8988T (cell line): ENCODE measurements around the gene GATB.

ENCODE experiments used
- DNase-seq: peaks from one replicate; pipeline ENCODE4 v3.0.0; 2011

The GATB gene

DNA sequence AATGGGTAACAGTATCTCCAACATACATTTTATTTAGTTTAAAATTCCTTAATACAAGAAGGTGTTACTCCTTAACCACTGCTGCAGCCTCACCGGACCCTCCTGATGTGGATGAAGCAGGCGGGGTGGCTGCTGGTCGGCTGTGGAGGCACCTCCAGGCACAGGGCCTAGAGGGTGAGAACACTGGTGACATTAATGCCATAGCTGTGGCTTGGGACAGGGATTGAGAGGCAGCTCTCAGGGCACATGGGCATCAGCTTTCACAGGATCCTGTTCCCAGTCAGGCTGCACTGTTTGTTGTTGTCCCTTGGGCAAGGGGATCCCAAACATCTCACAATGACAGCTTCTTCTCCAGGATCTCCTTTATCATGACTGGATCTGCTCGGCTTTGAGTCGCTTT is 90.0 kb downstream of the GATB start:
- no peak for DNase-seq

DNA sequence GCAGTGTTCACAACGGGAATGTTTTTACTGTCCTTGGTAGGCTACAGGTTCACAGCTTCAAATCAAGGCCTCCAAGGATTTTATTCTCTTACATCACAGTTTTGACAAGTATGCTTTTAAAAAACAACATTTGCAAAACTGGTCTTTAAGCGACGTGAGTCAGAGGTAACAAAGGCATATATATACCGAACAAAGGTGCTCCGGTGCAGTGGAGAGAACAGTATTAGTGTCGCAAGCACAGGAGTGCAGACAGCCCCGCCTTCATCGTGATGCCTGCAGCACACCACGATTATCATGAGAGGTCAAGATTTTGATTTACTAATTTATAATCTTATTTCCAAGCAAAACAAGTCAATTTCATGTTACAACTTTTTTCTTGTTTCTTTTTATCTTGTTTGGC is 90.8 kb downstream of the GATB start:
- DNase-seq = no peak

DNA sequence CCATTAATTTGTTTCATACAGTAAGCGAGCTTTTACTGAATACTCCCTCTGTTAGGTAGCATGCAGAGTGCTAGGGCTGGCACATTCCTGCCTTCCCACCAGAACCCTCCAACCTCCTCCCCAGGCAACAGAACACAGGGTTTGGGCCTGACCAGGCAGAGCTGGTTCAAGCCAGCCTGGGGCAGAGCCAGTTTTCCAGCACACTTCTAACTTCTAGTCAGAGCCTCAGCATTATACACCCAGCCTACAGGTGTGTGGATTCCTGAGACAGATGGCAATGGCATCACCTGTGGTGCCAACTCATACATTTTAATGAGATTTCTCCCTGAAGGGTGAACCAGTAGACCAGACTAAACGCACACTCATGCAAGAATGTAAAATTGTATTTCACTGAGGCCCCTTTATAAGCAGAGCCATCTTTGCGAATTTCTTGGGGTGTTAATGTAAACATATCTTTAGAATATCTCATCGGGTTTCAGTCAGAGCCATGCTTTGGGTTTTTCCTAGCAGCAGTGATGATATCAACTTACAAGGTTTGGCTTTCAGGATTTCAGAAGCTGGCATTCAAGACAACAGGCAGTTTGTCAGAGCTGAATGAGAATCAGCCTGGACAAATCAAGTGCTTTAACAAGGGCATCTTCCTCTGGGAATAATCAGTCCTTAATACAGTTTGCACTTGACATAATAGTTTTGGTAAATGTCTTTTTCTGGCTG is 92.0 kb downstream of the GATB start:
- no peak for DNase-seq

DNA sequence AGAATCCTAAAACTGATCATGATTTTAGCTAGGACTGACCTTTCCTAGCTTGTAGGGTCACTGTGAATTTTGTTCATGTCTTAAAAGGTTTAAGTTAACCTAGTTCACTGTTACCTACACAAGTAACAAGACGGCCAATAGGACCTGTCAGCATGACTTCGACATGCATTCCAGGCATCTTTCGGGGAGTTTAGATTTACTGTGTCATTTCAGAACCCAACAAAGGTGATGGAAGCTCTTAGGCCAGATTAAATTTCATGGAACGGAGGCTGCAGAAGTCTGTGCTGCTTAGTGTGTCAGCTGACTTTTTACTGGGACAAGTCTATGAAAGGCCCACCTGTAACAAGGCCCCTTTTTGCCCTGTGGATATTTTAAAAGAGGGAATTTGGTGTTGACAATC is 93.1 kb downstream of the GATB start:
- no peak for DNase-seq

DNA sequence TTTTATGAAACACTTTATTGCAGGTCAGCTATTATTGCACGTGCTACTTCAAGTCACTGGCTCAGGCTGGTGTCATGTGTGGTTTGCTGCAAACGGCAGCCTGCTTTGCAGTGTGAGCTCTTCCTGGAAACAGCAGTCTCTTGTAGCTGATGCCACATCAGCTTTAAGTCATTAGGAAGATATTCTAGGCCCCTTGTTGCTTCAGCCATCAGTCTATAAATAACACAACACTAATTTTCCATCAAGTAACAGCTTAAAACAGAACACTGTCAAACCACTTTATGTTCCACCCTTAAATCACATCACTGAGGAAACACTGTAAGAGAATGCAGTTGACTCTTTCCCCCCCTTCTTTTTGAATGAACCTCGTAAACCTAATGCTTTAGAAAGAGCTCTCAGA is 93.8 kb downstream of the GATB start:
- DNase-seq = no peak

DNA sequence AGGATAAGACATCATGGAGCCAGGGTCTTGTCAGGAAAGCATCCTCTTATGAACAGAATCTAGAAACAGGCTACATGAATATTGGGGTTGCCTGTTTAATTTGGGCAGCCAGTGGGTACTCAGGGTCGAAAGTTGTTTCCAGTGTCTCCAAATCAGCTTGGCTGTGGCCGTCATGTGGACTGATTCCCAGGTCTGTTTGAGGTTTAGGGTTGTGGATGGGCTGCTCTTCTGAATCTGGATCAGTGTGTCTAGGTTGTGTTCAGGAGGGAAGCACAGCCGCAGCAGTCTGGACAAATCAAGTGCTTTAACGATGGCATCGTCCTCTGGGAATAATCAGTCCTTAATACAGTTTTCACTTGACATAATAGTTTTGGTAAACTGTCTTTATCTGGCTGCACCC is 94.3 kb downstream of the GATB start:
- no peak for DNase-seq

DNA sequence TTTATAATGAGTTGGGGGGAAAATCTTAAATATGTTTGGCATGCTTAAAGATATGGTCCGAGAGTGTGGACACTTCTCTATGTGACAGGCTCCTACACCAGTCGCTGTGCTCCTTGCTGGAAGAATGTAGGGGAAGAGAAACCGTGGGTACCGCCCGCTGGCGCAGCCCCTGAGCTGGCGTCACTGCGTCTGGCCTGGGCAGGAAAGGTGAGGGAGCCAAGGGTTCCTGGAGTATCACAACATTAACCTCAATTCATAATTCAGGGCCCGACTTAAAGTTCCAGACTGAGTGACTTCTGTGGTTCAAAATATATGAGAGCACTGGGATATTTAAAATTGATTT is 95.1 kb downstream of the GATB start:
- no peak for DNase-seq

DNA sequence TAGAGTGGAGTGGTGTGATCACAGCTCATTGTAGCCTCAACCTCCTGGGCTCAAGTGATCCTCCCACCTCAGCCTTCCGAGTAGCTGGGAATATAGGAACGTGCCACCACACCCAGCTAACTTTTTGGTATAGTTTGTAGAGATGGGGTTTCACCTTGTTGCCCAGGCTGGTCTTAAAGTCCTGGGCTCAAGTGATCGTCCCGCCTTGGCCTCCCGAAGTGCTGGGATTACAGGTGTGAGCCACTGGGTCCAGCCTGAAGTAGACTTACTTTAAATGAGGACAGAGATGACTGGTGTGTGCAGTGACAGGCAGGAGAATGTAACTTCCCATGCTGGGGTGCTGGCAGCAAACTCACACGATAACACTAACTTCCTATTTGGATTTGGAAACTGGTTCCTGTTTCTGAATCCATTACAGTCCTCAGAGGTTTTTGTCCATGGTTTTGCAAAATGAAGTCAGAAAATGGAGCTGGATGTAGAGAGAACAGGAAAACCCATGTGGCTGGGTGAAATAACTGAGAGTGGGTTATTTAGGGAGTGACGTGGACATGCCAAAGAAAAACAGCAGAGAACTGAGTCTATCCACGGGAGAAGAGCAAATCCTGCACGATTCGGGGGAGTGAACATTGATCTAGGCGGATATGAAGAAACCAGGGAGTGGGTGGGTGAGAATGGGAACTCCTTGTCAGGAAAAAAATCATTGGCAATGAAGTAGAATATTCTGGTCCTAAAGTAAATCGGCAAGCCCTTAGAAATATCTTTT is 95.6 kb downstream of the GATB start:
- DNase-seq = no peak

DNA sequence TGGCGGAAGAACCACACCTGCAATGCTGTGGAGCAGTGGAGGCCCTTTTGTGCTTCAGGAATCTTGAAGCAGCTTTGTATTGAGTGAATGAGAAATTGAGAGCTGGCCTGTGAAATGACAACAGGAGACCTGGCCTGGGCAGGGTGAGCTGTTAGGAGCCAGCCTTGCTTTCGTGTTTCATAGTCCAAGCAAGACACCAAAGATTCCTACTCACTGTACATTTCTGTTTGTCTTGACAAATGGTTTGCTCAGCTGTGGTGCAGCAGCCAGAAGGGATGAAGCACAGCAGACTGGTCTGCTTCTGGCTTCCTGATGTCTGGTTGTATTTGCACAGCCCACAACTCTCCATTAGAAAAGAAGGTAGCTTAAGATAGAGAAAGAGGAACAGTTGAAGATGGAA is 96.5 kb downstream of the GATB start:
- DNase-seq = no peak

DNA sequence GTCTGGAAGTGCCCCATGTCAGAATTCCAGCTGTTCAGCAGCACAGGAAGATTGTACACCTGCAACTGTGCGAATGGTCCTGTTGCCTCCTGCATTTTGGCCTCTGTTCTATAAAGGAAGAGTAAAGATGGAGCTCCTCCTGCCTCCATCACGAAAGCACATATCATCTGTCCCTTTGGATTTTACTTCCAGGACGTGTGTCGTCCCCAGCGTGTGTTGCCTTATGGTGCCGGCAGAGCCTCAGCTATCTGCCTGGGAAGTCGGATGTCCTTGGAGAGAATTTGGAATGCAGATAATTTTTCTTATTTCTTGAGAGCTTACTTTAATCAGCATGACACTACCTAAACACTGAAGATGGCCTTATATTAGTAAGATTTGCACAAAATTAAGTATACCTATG is 97.7 kb downstream of the GATB start:
- no peak for DNase-seq

DNA sequence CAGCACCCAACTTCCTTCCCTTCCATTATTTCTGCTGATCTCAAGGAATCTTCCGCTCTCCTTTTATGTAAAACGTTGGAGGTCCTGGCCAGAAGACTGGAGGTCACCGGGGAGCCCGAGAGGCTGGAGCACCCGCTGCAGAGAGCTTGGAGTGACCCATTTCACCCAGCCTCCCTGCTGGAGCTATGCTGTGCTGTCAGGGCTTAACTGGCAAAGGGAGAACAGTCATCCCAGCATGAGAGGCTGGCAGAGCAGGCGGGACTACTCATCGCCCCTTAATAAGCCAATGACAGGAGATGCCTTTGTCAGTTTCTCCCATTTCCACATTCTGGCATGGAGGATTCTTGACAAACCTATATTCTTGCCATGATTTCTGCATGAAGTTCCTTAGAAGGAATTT is 98.9 kb downstream of the GATB start:
- DNase-seq = no peak

DNA sequence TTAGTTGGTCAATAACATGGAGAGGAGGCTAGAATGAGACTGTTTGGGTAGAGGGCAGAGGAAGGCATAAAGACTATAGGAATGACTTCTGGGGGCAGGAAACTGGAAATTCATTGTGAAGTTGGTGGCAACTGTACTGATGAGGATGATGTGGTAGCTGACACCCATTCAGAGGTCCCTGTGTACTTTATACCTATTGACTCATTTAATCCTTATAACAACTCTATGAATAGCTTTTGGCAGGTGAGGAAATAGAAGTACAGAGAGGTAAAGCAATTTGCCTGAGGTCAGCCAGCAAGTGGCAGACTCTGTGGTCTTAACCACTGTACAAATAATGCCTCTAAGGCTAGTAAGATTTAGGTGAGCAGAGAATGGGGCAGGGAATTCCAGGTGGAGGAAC is 100.1 kb downstream of the GATB start:
- DNase-seq = no peak

DNA sequence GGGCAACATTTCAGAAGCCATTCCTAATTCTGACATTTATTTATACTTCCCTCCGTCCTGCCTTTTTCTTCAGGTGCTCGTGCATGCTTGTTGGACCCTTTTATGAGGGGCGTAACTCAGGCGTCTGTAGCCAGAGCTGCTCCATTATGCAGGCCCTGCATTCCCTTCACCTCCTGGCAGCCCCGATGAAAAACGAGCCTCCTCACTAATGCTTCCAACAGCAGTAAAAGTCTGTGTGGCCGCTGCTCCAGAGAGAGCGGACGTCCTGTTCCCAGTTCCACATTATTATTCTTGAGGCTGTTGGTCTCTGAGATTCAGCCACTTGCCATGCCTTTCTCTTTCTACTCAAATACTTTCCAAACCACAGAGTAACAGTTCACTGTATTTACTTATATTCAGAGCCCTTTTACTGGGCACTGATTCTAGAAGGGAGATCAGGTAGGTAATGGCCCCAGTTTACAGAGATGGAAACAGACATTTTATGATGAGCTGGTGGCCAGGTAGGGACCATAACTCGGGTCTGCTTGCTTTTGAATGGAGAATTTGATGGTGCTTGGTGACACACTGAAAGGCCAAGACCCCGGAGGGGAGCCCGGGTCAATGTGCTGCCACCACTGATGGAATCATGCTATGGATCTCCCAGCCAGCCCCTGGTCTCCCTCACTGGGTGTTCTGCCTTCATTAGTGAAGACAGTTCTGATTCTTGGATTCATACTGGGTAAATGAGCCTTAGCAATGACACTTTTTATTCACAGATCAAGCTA is 101.0 kb downstream of the GATB start:
- DNase-seq = no peak

DNA sequence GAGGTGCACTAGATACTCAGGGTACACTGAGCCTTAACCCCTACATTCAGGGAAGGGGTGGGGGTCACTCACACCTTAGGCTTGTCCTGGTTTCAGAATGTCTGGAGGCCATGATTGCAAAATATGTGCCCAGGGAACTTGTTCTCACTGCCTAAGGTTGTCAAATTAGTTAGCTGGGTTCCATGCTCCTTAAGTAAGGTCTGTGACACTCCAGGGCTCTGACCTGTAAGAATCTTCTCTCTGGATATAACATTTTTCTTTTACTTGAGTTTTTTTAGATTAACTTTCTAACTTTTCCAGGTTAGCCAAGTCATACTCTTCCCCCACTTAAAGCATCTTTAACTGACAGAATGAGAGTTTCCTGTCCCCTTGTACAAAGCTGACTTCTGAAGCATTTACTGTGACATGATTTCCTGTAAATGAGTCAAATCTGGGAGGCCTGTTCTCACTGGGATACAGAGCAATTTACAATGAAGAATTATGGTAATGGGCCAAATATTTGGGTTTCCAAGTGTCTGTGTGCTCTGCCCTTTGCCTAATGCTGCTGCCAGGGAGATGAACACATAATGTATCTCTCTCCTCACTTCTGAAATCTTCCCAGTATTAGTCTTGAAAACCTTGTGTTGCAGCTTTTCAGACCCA is 101.7 kb downstream of the GATB start:
- DNase-seq = no peak

DNA sequence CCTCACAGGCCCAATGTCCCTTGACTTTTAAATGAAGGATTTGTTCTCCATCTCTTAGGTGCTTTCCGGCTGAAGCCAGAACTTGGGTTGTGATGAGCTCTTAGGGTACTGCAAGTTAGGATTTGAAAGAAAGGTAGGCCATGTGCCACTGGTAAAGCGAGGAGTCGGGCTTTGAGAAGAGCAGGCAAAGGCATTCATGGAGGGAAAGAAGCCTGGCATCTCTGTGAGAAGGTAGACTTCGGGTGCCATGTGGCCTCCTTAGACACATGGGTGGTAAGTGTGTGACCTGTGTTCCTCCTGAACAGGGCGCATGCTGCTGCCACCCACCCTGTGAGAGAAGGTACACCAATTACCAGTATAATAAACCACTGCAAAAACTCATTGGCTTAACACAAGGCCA is 102.9 kb downstream of the GATB start:
- no peak for DNase-seq

DNA sequence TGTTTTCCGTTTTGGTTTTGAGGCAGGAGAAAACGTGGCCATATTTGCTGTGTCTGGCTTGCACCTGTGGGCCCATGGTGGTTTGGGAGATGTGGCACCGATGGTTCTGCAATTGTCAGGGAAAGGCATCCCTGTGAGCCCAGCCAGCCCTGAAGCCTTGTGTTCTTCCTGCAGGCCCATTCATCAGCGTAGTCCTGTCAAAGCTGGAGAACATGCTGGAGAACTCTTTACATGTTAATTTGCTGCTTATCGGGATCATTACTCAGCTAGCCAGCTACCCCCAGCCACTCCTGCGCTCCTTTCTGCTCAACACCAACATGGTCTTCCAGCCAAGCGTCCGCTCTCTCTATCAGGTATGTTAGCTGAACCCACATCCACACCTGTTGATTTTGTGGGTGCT is 104.7 kb downstream of the GATB start:
- no peak for DNase-seq

DNA sequence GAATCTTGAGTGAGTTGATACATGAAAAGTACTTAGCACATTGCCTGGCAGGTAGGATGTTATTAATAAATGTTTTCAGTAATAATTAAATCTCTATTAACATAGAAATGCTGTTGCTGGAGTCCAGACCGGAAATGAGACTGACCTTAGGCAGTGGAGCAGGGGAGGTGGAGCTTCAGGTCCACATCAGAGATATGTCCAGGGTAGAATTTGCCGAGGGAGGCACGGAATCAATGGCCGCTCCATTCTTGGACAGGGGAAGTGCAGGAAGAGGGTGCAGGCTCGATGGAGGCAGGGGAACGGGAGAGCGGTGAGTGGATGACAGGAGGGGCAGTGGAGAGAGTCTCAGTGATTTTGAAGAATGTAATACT is 107.3 kb downstream of the GATB start:
- no peak for DNase-seq

DNA sequence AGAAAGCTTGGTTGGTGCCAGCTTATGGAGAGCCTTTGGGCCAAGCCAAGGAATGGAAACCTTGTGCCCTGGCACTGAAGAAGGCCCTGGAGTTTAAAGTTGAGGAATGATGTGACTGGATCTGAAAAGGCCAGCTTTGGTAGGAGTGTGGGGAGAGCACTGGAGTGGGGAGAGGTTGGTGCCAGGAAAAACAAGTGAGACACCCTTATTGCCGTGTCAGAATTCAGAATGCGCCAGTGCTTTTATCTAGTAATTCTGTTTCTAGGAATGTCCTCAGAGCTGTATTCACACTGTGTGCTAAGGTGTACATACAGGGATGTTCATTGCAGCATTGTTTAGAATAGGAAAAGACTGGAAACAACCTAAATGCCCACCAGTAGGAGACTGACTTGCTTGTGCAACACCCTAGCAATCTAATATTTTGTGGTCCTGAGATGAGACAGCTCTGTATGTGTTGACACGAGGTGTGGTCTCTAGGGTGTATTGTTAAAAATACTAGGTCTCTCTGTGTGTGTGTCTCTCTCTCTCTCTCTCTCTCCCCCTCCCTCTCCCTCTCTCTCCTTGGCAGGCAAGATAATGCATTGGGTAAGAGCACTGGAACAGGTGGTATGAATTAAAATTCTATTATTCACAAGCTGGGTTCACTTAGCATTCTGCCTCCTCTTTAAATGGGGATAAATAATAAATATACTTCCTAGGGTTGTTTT is 107.8 kb downstream of the GATB start:
- no peak for DNase-seq

DNA sequence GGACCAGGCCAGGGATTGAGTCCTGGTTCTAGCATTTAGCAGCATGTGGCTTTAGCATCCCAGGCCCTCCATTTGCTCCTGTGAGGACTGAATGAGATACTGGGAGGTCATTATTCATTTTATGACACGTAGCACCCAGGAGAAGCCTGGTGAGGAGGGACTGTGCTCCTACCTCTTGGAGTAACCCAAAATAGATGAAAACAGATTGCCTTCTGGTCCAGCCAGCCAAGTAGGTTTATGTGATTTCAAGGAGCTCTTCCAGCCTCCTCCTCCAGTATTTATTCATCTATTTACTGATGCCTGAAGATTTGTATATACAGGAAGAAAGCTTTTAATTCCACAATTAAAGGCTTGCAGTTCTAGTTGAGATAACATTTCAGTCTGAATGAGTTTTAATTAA is 109.3 kb downstream of the GATB start:
- no peak for DNase-seq

DNA sequence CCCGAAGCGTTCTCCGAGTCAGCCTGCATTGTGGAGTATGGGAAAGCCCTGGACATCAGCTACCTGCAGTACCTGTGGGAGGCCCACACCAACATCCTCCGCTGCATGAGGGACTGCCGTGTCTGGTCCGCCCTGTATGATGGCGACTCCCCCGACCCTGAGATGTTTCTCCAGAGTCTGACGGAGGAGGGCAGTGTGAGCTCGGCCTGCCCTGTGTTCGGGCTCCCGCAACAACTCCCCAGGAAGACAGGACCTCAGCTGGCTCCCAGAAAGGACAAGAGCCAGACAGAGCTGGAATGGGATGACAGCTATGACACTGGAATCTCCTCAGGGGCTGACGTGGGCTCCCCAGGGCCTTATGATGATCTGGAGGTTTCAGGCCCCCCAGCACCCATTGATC is 111.3 kb downstream of the GATB start:
- no peak for DNase-seq

DNA sequence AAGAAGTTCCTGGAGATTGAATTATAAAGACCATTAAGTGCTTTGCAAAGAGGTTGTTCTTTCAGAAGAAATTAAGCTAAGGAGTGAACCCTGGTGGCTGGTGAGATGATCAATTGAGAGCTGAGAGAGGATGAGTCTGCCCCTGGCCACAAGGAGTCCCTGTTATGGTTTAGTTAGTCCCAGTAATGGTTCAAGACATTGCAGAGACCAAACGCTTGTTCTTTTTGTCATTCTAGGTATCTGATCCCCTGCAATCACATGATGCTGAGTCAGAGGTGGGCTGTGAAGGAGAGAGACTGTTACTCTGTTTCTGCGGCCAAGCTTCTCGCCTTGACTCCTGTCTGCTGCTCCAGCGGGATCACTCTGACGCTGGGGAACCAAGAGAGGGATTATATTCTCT is 114.5 kb downstream of the GATB start:
- DNase-seq = no peak

DNA sequence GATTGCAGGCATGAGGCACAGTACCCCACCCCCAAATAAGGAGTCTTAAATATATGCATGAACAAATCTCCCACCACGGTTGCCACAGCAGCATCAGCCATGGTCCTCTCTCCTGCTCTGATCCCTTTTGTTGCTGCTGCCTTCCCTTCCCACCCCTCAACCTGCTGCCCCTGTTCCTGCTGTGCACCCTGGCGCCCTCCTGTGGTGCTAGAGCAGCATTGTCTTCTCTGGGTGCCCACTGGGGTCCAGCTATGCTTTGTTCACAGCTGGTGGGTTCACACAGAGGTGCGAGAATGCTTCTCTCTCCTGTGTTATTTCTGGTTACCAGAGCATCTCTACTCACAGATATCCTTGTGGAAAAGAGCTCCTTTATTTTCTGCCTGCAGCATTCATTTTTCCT is 116.2 kb downstream of the GATB start:
- no peak for DNase-seq

DNA sequence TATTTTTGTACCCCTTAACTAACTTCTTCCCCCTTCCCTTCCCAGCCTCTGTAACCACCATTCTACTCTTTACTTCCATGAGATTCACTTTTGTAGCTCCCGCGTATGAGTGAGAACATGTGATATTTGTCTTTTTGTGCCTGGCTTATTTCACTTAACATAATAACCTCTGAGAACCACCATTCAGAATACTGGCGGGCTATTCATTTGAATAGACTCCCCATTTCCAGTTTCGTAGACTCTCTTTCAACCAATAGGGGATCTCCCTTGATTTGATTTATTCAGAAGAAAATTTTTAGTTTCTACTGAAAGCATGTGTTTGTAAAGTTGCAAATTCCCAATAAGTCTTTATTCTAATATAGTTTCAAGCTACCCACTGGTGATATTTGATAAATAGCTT is 117.2 kb downstream of the GATB start:
- DNase-seq = no peak
